HG03520 (cell line): ENCODE data around the gene RPS15.

Source experiments
- ATAC-seq: cut with Tn5 transposase; IDR thresholded peaks from one replicate; pipeline ENCODE4 v1.9.1; 2021; ENCODE audit warnings: mild to moderate bottlenecking, moderate library complexity; ENCODE audit not compliant: unreplicated experiment

The RPS15 gene

GRCh38 chr19:1481893-1482360 is 43.7 kb downstream of the RPS15 start:
- no peak for ATAC-seq

DNA sequence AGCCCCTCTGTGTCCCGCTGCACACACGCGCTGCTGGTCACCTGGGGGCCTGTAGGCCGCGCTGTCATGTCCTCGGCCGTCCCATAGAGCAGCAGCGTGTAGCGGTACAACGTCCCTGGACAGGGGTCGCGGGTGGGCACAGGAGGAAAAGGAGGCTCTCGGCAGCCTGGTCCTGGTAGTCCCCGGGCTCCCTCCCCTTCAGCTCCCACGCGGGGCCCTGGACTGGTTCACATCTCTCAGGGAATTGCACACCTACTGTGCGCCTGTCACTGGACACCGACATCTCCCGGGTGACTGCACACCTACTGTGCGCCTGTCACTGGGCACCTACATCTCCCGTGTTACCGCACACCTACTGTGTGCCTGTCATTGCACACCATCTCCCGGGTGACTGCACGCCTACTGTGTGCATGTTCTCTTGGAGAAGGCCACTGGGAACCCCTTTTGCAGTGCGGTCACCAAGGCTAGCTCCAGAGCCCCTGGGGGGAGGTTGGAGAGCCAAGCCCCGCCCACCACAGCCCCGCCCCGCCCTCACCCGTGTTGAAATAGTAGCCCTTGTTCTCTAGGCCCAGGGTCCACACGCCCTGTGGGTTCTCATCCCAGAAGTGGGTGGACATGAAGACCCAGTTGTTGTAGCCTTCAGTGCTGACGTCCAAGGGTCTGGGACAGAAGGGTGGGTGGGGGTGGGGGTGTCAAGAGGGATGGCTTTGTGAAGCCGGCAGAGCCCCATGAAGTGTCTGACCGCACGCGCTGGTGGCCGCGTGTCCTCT is 44.4 kb downstream of the RPS15 start:
- ATAC-seq = no peak

DNA sequence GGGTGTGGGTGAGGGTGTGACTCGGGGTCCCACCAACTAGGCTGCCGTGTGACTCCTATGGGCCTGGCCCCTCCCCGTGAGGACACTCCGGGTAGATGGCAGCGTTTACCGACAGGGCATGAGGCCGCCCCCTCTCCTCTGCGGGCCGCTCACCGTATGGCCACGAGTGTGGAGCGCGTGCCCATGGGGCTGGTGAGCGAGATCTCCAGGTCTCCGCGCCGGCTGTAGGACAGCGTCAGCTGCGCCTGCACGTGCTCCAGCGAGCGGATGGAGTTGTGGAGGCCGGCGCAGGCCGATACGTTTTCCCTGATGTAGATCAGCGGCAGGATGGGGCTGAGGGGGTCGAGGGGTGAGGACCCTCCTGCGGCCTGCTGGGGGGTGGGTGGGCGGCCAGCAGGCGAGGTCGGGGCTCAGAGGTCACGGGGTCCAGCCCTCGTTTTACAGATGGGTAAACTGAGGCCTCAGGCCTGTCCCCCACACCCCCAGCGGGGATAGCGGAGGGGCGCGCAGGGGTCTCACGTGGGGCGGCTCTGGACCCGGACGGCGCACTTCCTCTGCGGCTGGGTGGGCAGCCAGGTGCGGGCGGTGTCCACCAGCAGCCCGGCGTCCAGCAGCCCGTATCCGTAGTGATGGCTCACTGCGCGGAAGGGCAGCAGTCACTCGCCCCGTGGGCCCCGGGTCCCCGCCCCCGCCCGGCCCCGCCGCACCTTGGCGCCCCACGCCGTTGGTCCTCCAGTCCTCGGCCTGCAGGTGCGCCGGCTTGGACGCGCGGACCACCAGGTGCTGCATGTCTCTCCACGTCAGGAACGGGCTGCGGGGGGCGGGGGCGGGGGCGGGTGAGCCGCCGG is 45.2 kb downstream of the RPS15 start:
- ATAC-seq = no peak

DNA sequence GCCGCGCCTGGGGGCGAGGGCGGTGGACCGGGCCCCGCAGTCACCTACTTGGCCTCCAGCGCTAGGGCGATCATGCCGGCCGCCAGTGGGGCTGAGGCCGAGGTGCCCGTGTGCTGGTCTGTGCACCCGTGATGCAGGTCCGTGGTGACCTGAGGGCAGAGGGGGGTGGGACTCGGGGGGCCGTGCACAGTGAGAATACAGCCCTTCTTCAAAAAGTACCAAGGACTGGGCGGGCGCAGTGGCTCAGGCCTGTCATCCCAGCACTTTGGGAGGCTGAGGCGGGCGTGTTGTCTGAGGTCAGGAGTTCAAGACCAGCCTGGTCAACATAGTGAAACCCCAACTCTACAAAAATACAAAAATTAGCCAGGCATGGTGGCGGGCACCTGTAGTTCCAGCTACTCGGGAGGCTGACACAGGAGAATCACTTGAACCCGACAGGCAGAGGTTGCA is 45.8 kb downstream of the RPS15 start:
- no peak for ATAC-seq

DNA sequence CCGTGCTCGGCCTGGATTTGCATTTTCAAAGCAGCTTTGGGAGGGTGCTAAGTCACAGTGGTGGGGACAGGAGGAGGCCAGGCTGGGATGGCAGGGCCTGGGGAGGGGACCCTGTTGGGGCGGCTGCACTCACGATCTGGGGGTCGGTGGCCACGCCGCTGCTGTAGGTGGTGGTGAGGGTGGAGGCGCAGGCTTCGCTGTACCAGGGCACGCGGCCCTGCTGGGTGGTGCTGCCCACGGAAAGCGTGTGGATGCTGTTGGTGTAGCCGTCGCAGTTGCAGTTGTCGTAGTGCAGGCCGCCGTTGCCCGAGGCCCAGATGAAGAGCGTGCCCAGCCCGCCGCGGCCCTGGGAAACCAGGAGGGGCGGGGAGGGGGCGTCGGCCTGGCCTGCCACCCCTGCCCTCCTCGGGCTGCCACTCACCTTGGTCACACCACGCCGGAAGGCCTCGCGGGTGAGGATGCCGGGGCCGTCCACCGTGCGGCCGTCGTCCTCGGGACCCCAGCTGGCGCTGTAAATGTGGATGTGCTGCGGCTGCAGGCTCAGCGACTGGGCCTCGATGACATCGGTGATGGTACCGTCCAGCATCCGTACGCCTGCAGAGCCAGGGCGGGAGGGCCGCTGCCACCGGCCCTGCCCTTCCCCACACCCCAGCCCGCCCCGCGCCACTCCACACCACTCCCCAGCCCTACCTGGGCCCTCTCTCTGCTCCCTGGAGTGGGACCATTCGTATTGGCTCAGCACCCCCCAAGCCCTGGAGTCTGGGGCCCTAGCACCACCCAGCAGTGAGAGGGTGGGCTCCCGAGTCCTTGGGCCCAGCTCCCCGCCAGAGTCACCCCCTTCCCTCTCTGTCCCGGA is 48.8 kb downstream of the RPS15 start:
- ATAC-seq = no peak

DNA sequence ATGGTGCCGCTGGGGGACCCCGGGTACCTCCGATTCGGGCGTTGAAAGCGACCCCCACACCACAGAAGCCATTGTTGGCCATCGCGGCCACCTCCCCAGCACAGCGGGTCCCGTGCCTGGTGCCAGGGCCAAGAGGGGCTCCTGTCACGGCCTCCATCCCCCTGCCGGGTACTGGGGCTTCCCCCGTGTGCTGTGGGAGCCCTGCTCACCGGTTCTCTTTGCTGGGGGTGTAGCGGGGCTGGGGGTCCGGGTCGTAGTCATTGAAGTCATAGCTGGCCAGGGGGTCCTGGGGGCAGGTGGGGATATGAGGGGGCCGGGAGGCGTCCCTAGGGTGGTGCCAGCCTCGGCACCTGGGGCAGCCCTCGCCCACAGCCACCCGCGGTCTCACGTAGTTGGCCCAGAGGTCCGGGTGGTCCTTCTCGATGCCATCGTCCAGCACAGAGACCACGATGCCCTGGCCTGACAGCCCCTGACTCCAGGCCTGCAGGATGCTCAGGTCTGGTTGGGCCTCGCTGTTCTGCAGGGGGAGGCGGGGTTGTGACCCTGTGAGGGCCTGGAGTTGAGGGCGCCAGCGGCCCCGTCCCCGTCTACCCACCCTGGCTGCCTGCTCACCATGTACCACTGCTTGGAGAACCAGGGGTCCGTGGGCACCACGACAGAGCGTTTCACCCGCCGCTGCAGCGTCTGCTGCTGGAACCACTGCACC is 49.5 kb downstream of the RPS15 start:
- no peak for ATAC-seq

DNA sequence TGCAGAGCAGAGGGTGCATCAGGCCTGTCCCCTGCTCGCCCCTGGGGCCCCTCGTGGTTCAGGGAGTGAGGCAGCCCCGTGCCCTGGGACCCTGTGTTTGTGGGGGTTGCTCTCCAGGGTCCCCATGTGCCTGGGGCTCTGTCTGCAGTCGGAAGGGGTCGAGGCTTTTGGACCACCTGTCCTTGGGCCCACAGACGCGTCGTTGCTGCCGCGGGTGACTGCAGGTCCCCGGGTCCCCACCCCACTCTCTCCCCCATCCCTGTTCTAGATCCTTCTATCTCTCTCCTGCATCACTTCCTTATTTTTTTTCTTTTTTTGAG is 50.0 kb downstream of the RPS15 start:
- ATAC-seq = no peak

DNA sequence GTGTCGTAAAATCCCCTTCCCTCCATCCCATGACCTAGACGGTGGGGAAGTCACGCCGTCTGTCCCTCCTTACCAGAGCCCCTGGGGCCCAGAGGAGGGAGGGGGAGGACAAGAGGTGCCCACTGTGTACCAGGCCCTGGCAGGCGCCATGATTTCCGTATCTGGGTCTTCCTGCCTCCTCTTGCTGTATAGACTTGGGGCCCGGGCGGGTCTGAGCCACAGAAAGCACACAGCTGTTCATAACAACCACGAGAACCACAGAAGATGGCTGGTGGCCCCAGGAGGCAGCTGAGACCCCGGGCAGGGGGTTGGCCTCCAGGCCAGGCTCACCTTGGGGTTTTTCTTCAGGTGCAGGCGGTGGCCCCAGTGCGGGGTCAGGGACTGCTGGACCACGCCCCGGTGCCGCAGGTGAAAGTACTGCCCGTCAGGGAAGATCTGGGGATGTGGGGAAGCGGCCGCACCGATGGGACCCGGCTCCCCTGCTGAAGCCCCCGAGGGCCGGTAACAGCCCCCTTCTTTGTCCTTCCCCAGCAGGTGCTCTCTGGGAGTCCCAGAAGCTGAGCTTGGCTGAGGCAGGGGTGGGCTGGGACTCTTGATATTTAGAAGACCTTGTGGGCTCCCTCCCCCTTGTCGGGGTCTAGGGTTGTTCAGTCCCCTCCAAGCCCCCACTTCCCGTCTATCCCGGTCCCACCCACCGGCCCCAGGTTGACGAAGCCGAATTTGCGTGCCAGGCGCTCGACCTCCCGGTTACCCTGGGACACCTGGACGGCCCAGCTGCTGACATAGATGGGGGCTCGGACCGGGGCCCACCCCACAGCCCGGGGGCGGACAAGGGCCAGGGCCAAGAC is 51.5 kb downstream of the RPS15 start:
- ATAC-seq = no peak
